Prostate gland (tissue), 2 donors: ENCODE measurements around the gene RLIM. TPM values are rescaled to one million over a fixed set of nuclear protein-coding genes. Genes with fewer than 3 reads are reported as not detected.

Experiments
- DNase-seq: peaks from one replicate; pipeline ENCODE4 v3.0.0-alpha.2; 2019; ENCODE audit warnings: low spot score
- H3K27ac ChIP-seq, 2 donors: fragments of 200-600 bp; sonication (generic); 2 replicates each; pipeline ENCODE4 v1.5.1; 2017 to 2019
- H3K27me3 ChIP-seq: fragments of 200-600 bp; sonication (generic); replicated peaks from 2 replicates; pipeline ENCODE4 v1.5.1; 2019; ENCODE audit not compliant: insufficient read depth
- H3K36me3 ChIP-seq, 2 donors: fragments of 200-600 bp; sonication (generic); 1 replicate in 1 of 2; 2 replicates in 1 of 2; pipeline versions ENCODE4 v1.5.1 to v1.8.1; 2017 to 2019
- H3K4me1 ChIP-seq: fragments of 200-600 bp; sonication (generic); replicated peaks from 2 replicates; pipeline ENCODE4 v1.5.1; 2019
- H3K4me3 ChIP-seq, 2 donors: fragments of 200-600 bp; sonication (generic); 2 replicates each; pipeline ENCODE4 v1.5.1; 2017 to 2019
- H3K9me3 ChIP-seq: fragments of 200-600 bp; sonication (generic); 2 replicates; pipeline ENCODE4 v1.5.1; 2017
- POLR2A ChIP-seq: fragments of 450-650 bp; IDR thresholded peaks from one replicate; pipeline ENCODE4 v1.6.1; 2016; ENCODE audit warnings: antibody characterized with exemption, mild to moderate bottlenecking
- POLR2AphosphoS5 ChIP-seq: sonication (generic); formaldehyde crosslinking; IDR thresholded peaks from one replicate; pipeline ENCODE4 v1.6.1; 2017; ENCODE audit warnings: antibody characterized with exemption
- WGBS: methylation state at CpG from one replicate; pipeline ENCODE4 v1.1.5; 2018; 5-methylcytosine and 5-hydroxymethylcytosine counted together
- intact Hi-C: fragments of 100-400 bp; cut with DNase I; formaldehyde crosslinking; loops from one replicate; pipeline ENCODE4 v1.14.2; 2022
- total RNA-seq, 2 donors: library from RNA; depleted of rRNA; stranded (reverse); fragments of >200 nt; gene quantifications; one replicate each; pipeline ENCODE4 v1.1.0, GENCODE V29; 2016
- TF ChIP-seq, protein P1 (sequence below), 4 experiments: fragments of 200-600 bp in 2 of 4; fragments of 450-650 bp in 2 of 4; sonication (generic) in 2 of 4; IDR thresholded peaks; 1 replicate in 3 of 4; 2 replicates in 1 of 4; pipeline ENCODE4 v1.5.1; 2016 to 2019; ENCODE audit warnings: antibody characterized with exemption in 4 of 4, mild to moderate bottlenecking in 2 of 4, moderate library complexity in 2 of 4

Gene RLIM
- total RNA-seq, 2 donors from 2014 or later: 27.5 to 30.3 TPM

GRCh38 chrX:74550295-74550802 lies 64.1 kb downstream of the RLIM start:
- Histone ChIP-seq H3K4me3 (no peak overlapping the region), H3K9me3 (no peaks in the 10 kb centered on the region), H3K27me3 (no peaks in the 10 kb centered on the region), H3K4me1 (no peaks in the 10 kb centered on the region), H3K27ac (no peak overlapping the region), H3K36me3 (no peaks in the 10 kb centered on the region)
- intact Hi-C loops: loop anchor here (5.0 kb wide), 1 partner anchor 693 kb away; no protein-coding TSS in a partner anchor
- peak; percentile 64 for DNase-seq
- WGBS: 19% methylated on average over 19 of the region's 24 CpGs
- TF ChIP-seq POLR2A: no peak
- TF ChIP-seq POLR2AphosphoS5: peak; percentile 14
- TF ChIP-seq, protein P1, sequence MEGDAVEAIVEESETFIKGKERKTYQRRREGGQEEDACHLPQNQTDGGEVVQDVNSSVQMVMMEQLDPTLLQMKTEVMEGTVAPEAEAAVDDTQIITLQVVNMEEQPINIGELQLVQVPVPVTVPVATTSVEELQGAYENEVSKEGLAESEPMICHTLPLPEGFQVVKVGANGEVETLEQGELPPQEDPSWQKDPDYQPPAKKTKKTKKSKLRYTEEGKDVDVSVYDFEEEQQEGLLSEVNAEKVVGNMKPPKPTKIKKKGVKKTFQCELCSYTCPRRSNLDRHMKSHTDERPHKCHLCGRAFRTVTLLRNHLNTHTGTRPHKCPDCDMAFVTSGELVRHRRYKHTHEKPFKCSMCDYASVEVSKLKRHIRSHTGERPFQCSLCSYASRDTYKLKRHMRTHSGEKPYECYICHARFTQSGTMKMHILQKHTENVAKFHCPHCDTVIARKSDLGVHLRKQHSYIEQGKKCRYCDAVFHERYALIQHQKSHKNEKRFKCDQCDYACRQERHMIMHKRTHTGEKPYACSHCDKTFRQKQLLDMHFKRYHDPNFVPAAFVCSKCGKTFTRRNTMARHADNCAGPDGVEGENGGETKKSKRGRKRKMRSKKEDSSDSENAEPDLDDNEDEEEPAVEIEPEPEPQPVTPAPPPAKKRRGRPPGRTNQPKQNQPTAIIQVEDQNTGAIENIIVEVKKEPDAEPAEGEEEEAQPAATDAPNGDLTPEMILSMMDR (IDR thresholded peaks at IDR 0.05): peak; percentile 89 to 96 (median 93)

- Histone ChIP-seq H3K36me3 (no peaks in the 10 kb centered on the region), H3K9me3 (no peaks in the 10 kb centered on the region), H3K4me3 (no peak overlapping the region), H3K27ac (no peak overlapping the region), H3K4me1 (no peaks in the 10 kb centered on the region), H3K27me3 (no peaks in the 10 kb centered on the region)
- intact Hi-C loops: no loop called here
- DNase-seq: no peak
- no peak for TF ChIP-seq POLR2A
- TF ChIP-seq POLR2AphosphoS5: no peak
- TF ChIP-seq, protein P1 (IDR thresholded peaks at IDR 0.05): no peak
- WGBS: 100% methylated on average over 1 of the region's 1 CpG
Observed at GRCh38 chrX:74546984-74547383, 67.4 kb downstream of the RLIM start.

- Histone ChIP-seq H3K27ac (no peak overlapping the region), H3K4me3 (no peak overlapping the region), H3K27me3 (no peaks in the 10 kb centered on the region), H3K9me3 (no peaks in the 10 kb centered on the region), H3K36me3 (no peaks in the 10 kb centered on the region), H3K4me1 (no peaks in the 10 kb centered on the region)
- TF ChIP-seq POLR2AphosphoS5 (no peak), POLR2A (no peak)
- TF ChIP-seq, protein P1 (IDR thresholded peaks at IDR 0.05): no peak
- intact Hi-C loops: no loop called here
- no peak for DNase-seq
- 86% methylated on average over 1 of the region's 1 CpG for WGBS
Observed at GRCh38 chrX:74545880-74546523, 68.4 kb downstream of the RLIM start.

- DNase-seq: no peak
Observed at GRCh38 chrX:74540635-74541249, 73.7 kb downstream of the RLIM start.

More at GRCh38 chrX:74540635-74541249, 73.7 kb downstream of the RLIM start:
- whole genome bisulfite sequencing: 32% methylated on average over 2 of the region's 2 CpGs
- no peak overlapping the region for H3K27ac ChIP-seq
- intact Hi-C loops: no loop called here
- H3K4me3 ChIP-seq: no peak overlapping the region
- no peak for TF ChIP-seq POLR2A
- TF ChIP-seq, protein P1 (IDR thresholded peaks at IDR 0.05): no peak
- TF ChIP-seq POLR2AphosphoS5: no peak
- no peaks in the 10 kb centered on the region for H3K4me1 ChIP-seq
- H3K9me3 ChIP-seq: no peaks in the 10 kb centered on the region
- H3K36me3 ChIP-seq: no peaks in the 10 kb centered on the region
- no peaks in the 10 kb centered on the region for H3K27me3 ChIP-seq
